ENCODE results near the gene ANKRD63.

Gene ANKRD63

GRCh38 chr15:40254452-40254851 lies 28.4 kb downstream of the ANKRD63 start:
- DNase-seq = no peak

- DNase-seq = no peak
These were observed 29.6 kb downstream of the ANKRD63 start for GRCh38 chr15:40253167-40253790.

GRCh38 chr15:40252438-40253166 lies 30.3 kb downstream of the ANKRD63 start:
- DNase-seq = peak; percentile 23

DNA sequence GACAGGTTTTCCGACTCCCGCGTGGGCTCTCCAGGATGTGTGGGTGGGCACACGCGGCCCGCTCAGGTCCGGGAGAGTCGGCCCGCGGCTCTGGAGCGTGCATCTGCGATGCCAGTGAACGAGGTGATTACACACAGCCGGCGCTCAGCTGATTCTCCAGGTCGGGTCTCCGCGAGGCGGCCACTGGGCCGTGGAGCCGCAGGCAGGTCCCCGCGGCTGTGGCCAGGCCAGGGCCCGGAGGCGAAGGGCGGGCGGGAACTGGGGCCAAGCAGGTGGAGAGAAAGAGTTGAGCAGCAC lies 30.8 kb downstream of the ANKRD63 start:
- no peak for DNase-seq

- DNase-seq = no peak
These were observed 31.3 kb downstream of the ANKRD63 start for GRCh38 chr15:40251486-40252140.

DNA sequence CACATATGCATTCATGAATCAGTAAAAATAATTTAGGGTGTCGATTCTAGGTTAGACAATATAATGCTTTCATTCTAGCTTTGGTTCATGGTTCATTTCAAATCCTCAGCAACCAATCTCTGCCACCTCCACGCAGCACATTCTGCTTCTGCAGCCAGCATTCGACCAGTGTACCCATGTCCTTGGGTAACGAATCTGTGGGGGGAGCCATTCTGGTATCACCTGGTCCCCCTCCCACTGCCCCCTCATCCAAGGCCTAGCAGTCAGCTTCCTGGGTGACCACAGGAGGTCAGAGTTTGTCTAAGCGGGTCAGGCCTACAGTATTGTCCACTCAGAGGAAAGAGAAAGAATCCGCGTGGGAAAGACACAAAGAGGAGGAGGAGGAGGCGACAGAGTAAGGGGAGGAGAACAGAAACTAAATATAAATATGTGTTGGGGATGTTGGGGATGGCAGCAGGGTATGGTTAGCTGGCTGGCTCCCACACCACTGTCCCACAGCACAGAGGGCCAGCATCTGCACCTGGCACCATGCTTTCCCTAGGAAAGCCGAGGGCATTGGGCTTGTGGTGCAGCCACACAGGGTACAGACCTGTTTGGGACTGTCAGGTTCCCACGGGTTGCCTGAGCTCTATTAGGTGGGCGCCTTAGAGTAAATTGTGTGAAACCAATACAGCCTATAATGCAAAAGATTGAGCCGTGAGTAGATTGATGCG lies 31.9 kb downstream of the ANKRD63 start:
- no peak for DNase-seq

GRCh38 chr15:40250304-40250656 lies 32.6 kb downstream of the ANKRD63 start:
- no peak for DNase-seq

- DNase-seq = no peak
These were observed 33.2 kb downstream of the ANKRD63 start for GRCh38 chr15:40249477-40250303.

DNA sequence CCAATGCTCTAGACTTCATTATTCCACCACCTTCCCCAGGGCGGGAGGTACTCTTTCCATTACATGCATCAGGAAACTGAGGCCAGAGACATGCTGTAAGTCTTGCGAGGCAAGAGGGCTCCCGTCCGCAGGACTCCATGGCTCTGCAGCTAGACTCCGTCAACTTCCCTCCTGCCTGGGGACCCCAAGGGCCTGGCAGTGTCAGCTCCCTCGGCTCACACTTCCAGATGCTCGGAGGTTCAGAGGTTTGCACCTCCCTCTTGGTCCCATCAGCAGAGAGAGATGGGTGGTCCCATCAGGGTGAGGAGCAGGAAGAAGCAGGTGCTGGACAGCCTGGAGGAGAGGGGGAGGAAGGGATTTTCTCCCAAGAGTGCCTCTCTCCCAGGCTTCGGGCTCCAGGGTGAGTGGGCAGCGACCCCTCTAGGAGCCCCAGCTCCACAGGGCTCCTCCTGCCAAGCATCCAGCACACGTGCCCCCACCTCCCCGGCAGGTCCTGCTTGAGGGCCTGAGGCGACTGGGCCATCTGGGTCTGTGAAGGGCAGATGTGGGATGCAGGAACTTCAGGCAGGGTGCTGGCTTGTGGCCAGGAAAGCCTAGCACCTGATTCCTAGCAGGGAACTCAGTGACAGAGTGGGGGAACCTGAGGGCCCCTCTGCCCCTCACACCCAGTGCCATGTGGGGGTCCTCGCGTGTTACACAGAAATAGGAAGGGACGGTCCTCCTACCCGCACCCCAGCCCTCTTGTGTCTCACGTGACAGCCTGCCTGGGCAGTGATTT lies 34.7 kb downstream of the ANKRD63 start:
- DNase-seq = no peak

DNA sequence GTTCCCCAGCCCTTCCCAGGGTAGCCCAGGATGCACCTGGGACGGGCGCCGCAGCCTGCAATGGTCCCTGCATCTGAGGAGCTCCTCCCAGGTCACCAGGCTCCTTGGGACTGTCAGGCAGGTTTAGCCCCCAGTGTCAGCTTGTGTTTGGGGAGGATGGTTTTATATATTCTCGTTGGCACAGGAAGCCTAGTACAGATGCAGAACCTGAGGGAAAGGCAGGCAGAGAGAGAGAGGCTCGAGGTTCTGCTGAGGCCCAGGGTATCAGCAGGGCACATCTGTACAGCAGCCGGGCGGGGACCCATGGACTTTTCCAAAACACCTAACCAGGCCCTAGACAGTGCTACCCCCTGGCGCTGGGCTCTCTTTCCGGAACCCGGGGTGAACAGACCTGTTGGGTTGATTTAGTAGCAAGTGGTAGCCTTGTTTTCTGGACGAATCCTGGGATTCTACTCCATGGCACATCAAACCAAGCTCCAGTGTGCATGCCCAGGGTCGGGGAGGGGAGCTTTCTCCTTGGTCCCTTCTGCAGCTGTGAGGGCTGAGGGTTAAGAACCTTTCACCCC lies 35.4 kb downstream of the ANKRD63 start:
- DNase-seq = no peak

DNA sequence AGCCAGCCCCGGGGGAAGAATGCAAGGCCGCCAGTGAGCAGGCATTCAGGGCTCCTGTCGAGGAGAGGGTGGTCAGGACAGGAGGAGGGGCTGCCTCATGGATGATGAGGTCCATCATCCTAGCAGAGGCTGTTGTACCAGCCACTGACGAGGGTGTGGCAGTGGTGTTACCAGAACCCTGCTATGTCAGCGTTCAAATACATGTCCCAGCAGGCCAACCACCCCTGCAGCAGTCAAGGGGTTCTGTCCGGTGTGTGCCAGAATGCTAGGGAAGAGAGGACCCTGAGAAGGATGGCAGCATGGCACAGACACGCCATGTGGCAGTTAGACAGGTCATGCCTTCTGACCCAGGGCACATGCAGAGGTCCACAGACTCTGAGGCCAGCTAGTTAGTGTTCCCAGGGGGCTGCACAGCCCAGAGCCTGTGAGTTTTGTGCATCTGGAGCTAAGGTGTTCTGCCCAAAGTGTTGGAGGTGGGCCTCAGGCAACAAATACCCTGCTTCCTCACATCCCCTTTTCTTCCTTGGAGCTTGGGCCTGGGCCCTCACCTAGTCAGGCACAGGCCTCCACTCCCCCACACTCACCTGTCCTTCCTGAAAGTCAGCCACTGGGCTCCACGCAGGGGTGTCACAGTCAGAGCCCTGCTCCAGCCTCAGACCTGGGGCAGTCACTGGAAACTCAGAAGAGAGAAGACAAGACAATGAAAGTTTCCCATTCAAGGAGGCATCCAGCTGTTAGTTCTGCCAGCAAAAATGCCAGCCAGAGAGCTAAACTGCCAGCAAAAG lies 36.2 kb downstream of the ANKRD63 start:
- DNase-seq = no peak

DNA sequence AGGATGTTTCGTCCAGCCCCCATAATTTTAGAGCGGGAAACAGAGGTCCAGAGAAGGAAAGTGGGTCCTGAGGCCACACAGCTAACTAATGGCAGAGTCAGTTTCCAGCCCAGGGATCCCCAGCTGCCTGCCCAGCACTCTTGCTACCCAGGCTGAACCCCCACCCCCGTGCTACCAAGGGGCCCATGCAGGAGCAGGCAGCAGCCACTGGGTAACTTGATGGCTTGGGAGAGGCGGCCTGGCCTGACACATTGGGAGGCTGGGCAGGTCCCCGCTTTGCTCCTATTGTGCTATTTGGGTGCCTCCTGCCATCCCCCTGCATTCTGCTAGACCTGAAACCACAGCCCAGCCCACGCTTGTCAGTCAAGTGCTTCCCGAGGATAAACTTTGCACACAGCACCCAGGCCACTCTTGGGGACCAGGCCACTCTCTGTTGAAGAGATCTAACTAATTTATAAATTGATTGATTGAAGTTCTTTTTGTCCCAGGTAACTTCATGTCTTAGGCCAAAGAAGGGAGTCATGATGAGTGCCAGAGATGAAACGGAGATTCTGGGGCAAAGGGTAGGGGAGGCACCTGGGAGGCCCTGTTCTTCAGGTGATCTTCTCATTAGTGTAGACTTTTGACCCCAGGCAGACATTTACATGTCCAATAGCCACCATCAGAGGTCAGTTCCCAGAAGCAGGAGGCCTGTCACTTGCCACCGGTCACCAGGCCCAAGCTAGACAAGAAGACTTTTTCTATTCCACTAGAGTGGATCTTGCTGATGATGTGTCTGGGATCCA lies 37.0 kb downstream of the ANKRD63 start:
- DNase-seq = no peak

DNA sequence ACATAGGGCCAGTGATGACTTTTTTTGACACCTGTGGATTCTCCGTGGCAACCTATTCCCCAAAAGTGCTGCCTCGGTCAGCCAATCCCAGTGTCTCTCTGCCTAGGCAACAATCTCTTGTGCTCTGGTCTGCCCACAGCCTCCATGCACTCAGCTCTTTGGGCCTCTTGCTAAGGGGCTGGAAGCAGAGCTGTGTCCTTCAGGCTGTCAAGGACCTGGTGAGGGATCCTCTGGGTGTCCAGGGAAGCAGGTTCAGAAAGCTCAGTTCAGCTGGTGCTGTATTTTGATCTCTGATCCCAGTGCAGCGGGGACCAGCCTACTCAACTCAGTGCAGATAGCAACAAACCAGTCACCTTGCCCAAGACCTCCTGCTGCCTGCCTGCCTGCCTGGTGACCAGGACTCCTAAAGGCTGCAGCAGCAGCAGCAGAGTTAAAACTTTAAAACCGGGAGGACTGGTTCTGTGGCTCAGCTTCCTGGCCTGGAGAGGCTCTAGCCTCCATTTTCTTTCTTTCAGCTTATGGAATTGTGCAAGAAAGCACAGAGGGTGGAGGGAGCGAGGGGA lies 37.8 kb downstream of the ANKRD63 start:
- no peak for DNase-seq

DNA sequence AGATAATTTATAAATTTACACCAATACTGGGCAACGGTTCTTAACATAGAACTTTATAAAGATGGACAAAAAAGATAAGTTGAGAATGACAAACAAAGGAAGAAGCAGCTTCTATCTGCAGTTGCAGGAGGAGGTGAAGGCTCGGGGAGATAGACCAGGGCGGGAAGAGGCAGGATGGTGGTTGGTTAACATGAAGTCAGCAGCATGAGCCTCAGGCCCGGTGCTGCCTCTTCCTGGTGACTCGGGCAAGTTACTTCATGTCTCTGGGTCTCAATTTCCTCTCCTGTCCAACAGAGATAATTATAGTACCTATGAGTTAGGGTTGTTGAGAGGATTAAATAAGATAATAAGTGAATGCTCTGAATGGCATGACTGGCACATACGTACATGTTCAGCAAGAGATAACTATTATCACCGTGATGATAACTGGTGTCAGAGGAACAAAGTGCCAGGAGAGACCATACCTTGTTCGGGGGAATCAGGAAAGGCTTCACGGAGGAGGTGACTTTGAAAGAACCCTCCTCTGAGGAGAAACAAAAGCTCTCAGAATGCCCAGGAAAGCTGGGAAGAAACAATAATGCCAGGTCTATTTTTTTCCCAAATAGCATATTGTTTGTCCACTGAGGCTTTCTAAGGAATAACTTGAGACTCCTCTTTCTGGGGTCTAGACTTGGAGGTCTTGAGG lies 39.6 kb downstream of the ANKRD63 start:
- DNase-seq = no peak

DNA sequence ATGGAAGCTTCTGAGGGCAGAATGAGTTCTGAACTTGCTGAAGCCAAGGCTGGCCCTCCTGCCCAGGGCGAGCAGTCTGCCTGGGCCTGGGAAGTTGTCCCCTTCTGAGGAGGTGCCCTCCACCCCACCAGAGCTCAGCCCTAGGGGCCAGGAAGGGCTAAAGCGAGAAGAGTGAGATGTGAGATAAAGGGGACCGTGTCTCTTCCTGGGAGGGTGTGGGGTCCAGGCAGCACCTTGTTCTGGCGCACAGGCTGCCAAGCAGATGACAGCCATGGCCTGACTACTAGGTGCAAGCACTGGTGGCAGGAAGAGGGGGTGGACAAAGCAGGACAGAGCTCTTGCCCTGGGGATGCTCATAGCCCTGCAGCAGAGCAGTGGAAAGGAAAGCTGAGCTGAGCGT lies 40.3 kb downstream of the ANKRD63 start:
- no peak for DNase-seq

DNA sequence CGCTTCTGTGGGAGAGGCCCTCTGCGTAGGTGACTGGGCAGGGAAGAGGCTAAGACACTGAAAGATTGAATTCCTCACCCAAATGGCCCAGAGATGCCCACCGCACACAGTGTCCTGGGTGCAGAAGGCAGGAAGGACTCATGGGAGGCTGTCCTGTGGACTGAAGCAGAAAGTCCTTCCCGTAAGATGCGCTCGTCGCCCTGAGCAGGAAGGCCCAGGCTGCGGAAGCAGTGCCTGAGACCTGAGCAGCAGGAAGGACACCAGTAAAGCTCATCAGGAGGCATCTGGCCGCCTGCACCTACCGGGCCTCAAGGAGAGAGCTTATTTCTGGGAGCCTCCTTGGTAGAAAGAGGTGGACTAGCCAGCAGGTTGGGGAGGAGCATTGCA lies 40.7 kb downstream of the ANKRD63 start:
- DNase-seq = no peak

- DNase-seq = no peak
These were observed 41.3 kb downstream of the ANKRD63 start for GRCh38 chr15:40241269-40242212.

DNA sequence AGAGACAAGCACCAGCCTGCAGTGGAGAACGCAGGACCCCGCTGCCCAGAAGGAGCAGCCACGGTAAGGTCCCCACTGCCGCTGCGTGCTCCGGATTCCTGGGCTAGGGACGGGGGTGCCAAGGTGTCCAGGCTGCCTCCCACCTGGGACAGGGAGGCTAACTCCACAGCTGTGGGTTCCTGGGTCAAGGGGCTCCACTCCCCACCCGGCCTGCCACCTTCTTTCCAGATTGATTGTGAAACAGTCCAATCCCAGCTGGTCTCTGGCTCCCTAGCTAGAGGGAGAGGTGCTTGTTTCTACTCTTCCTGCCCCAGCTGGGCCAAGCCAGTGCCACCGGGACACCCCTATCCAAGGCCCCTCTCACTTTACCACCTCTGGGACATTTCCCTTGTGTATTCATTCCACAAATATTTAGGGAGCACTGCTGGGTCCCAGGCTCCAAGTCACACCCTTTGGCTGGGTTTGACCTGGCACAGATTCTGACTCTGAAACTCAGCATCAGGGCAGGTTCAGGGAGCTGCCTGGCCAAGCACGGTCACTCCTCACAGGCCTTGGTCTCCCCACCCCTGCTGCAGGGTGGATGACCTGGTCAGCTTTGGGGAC lies 42.1 kb downstream of the ANKRD63 start:
- DNase-seq = no peak

Data from activated CD4-positive, alpha-beta T cell treated with anti-CD3 and anti-CD28 coated beads for 48 hours (primary cell).